Right lobe of liver (tissue), 4 donors: Measurements from ENCODE around the gene MGAT3.

Experiments
- POLR2A ChIP-seq: fragments of 450-650 bp; IDR thresholded peaks from one replicate; pipeline ENCODE4 v1.6.1; 2017; ENCODE audit warnings: antibody characterized with exemption, mild to moderate bottlenecking
- TF ChIP-seq, protein P1 (sequence below), 4 donors: fragments of 200-600 bp in 3 of 4; fragments of 450-650 bp in 1 of 4; IDR thresholded peaks; one replicate each; pipeline versions ENCODE4 v1.5.1 to v1.8.0; 2016 to 2022; ENCODE audit warnings: antibody characterized with exemption in 4 of 4, mild to moderate bottlenecking in 2 of 4
- donor health status: DM: no; HTN: no; CAD: no.
- donor health status: DM: no; HTN: no; CAD: no.
- donor health status: DM: no; HTN: yes; CAD: no.

DNA sequence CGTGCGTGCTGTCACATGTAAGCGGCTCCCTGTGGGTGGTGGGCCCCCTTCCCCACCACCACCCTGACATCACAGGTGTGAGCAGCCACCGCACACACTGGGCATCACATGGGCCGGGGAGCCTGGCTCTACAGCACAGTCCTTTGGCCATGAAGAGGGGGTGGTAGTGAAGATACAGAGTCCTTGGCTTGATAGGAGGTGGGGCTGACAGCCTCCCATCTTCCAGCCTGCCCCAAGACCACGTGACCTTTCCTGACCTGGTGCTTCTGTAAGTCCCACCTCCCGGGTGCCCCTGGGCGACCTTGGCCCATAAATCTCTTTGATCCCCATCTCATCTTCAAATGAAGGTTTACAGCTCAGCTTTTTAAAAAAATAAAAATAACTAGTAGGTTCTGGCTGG lies 21.2 kb upstream of the MGAT3 start:
- TF ChIP-seq POLR2A = no peak
- TF ChIP-seq, protein P1, sequence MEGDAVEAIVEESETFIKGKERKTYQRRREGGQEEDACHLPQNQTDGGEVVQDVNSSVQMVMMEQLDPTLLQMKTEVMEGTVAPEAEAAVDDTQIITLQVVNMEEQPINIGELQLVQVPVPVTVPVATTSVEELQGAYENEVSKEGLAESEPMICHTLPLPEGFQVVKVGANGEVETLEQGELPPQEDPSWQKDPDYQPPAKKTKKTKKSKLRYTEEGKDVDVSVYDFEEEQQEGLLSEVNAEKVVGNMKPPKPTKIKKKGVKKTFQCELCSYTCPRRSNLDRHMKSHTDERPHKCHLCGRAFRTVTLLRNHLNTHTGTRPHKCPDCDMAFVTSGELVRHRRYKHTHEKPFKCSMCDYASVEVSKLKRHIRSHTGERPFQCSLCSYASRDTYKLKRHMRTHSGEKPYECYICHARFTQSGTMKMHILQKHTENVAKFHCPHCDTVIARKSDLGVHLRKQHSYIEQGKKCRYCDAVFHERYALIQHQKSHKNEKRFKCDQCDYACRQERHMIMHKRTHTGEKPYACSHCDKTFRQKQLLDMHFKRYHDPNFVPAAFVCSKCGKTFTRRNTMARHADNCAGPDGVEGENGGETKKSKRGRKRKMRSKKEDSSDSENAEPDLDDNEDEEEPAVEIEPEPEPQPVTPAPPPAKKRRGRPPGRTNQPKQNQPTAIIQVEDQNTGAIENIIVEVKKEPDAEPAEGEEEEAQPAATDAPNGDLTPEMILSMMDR (IDR thresholded peaks at IDR 0.05) = no peak
